HG03025 (cell line): ENCODE data around the gene RPS8.
"Not testable (repeated sequence)": the region's sequence is repeated elsewhere in the genome, so short reads cannot be mapped to it uniquely, and the experiment has no call there.

Experiments used
- ATAC-seq: cut with Tn5 transposase; IDR thresholded peaks from one replicate; pipeline ENCODE4 v1.9.1; 2021; ENCODE audit warnings: mild to moderate bottlenecking, moderate library complexity; ENCODE audit not compliant: unreplicated experiment, low FRiP score

RPS8 gene

DNA sequence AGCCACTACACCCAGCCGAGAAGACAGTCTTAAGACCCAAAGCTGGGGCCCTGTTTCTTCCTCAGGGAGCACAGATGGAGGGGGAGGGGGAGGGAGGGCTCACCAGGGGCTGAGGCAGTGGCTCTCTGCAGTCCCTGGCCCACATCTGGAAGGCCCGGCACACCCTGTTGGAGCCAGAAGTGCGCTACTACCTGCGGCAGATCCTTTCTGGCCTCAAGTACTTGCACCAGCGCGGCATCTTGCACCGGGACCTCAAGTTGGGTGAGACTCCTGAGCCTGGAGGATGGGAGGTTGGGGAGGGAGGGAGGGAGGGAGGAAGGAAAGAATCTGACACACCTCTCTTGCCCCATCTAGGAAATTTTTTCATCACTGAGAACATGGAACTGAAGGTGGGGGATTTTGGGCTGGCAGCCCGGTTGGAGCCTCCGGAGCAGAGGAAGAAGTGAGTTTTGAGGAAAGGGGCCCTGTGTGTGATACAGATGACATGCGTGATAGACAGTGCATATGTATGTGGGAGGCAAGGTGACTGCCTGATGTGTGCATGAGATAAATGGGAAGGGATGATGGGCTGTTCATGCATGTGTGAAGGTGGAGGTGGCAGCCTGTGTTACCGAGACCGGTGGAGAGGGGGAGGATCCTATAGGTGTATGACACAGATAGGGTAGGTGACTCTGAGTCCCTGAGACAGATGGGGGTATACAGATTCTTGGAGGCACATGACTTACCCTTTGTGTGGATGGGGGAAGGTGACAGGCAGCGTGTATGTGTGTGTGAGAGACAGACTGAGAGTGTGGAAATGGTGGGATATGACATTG is 26.4 kb downstream of the RPS8 start:
- no peak for ATAC-seq

DNA sequence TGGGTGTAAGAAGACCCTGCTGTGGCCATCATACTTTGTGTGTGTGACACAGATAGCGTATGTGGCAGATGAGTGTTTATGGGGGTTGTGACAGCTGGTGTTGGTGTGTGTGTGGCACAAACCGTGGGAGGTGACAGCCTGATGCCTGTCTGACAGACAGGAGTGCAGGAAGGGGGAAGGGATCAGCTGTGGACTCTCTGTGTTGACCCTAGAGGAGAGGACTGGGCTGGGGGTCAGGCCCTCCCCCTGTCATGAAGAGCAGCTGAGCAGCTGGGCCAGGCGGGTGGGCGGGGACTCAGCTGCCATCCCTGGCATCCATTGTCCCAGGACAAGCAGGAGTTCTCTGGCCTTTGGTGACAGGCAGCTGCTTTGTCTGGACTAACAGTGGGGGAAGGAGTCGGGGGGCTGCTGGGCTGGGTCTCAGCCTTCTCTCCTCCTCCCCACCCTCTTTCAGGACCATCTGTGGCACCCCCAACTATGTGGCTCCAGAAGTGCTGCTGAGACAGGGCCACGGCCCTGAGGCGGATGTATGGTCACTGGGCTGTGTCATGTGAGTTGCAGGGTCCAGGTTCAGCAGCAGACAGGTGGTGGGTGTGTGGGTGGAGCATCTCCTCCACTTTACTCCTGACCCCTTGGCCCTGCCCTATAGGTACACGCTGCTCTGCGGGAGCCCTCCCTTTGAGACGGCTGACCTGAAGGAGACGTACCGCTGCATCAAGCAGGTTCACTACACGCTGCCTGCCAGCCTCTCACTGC is 27.1 kb downstream of the RPS8 start:
- ATAC-seq, result no peak

DNA sequence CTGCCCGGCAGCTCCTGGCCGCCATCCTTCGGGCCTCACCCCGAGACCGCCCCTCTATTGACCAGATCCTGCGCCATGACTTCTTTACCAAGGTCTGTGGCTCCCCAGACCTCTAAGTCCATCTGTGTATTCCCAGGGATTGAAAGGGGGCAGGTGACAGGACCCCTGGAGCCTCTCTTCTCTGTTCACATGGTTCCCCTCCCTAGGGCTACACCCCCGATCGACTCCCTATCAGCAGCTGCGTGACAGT is 27.6 kb downstream of the RPS8 start:
- ATAC-seq, result no peak

DNA sequence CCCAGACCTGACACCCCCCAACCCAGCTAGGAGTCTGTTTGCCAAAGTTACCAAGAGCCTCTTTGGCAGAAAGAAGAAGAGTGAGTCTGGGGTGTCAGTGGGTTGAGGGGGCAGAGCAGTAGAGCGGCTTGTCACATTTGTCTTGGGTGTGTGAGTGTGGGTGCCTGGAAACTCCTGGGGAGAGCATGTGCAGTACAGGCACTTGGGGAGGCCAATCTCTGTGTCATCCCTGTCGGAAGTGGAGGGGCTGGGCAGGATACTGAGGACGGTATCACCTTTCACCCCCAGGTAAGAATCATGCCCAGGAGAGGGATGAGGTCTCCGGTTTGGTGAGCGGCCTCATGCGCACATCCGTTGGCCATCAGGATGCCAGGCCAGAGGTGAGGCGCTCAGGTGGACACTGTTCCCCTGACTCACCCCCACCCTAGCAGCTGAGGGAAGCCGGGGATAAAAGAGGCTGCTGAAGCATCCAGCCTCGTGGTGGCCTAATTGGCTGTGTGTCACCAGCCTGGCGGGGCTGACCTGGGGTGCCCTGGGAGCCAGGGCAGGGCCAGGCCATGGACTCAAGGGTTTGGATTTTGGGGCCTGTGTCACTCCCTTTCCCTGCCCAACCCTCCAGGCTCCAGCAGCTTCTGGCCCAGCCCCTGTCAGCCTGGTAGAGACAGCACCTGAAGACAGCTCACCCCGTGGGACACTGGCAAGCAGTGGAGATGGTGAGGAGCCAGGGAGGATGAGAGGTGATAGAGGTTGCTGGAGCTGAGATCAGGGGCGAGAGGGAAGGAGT is 28.2 kb downstream of the RPS8 start:
- ATAC-seq, result no peak

DNA sequence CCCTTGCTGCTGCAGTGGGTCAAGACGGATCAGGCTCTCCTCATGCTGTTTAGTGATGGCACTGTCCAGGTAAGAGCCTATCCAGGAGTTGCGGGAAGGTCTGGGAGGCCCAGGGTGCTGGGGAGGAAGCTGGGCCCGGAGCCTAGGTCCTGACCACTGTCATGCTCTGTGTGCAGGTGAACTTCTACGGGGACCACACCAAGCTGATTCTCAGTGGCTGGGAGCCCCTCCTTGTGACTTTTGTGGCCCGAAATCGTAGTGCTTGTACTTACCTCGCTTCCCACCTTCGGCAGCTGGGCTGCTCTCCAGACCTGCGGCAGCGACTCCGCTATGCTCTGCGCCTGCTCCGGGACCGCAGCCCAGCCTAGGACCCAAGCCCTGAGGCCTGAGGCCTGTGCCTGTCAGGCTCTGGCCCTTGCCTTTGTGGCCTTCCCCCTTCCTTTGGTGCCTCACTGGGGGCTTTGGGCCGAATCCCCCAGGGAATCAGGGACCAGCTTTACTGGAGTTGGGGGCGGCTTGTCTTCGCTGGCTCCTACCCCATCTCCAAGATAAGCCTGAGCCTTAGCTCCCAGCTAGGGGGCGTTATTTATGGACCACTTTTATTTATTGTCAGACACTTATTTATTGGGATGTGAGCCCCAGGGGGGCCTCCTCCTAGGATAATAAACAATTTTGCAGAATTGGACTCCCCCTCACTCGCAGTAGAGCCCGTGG is 30.1 kb downstream of the RPS8 start:
- ATAC-seq, result no peak

DNA sequence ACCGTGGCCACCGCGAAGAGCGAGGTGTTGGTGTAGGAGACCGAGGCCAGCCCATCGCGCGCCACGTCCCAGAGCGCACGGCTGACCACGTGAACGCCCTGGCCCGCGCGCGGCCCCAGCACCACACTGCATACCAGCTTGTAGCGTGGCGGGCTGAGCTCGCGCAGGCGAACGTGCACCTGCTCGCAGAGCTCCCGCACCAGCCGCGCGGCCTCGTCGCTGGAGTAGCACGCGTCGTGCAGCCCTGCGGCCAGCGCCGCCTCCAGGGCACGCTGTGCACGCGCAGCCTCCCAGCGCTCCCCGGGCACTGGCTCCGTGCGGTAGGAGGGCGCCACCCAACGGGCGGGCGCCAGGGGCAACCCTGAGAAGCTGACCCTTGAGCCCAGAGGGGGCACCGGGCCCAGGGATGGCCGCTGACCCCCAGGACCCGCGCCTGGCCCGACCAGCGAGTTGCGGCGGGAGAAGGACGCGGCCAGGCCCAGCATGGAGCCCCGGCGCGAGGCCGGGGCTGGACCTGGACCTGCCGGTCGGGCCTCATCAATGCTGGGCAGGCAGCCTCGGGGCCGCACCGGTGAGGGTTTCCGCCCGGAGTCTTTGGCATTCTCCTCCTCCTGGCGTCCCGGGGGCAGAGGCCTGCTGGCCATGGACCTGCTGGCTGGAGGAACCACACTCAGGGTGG is 30.8 kb downstream of the RPS8 start:
- no peak for ATAC-seq

DNA sequence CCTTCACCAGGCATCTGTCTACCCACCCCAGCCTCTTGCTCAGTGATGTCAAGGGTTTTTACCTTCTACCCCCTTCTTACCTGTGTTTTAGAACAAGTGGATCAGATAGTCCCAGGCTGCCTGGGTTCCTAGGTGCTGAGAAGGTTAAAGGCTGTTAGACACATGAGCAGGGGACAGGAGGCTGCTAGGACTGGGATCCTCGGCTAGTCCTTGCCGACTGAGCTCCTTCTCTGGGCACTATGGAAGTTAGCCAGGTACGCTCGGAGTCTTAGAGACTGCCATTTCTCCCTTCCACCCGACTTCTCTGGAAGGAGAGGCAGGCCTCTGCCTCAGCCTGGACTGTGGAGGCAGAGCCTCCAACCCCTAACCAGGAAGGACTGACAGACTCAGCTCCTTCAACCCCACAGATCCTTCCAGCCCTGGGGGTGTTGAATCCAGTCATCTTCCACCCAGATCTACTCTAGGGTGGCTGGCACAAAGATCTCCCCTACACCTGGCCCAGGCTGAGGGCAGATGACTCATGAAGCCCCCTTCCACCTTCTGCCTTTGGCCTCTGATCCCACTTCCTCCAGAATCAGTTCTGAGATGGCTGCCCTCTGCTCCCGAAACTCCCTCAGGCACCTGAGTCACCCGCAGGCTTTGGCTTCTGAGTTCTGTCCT is 31.5 kb downstream of the RPS8 start, which contains the start of gene DYNLT4:
Gene DYNLT4, minus strand, starts transcription at position 648 of the 660 bp plus-strand sequence. CDS start 683 bp downstream, outside the sequence.
- ATAC-seq, result no peak

DNA sequence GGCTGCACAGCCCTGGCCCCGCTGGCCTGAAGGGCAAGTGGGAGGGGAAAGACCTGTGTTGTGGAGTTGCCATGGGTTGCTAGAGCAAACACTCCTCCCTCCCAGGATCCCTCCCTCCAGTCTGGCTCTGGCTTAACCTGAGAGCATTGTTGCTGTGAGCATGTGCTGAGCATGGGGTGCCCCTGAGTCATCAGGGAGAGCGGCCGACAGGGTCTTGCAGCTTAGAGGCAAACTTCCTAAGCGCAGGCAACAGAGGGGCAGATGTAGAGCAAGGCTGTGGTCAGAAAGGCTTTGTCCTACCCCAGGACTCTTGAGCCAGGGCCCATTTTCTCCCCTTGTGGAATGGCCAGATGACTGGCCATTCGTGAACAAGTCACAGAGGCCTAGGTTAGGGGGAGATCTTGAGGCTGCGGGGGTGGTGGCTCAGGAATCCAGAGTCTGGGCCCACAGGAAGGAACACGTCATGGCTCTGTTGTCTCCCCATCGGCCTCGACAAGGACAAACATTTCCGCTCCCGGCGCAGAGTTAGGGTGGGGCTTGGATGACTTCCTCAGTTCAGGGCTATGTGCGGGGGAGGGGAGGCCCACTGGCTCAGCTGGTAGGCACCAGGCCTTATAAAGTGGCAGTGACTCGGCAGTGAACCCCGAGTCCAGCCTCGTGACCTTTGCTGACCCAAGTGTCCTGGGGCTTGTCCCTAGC is 32.2 kb downstream of the RPS8 start:
- no peak for ATAC-seq

DNA sequence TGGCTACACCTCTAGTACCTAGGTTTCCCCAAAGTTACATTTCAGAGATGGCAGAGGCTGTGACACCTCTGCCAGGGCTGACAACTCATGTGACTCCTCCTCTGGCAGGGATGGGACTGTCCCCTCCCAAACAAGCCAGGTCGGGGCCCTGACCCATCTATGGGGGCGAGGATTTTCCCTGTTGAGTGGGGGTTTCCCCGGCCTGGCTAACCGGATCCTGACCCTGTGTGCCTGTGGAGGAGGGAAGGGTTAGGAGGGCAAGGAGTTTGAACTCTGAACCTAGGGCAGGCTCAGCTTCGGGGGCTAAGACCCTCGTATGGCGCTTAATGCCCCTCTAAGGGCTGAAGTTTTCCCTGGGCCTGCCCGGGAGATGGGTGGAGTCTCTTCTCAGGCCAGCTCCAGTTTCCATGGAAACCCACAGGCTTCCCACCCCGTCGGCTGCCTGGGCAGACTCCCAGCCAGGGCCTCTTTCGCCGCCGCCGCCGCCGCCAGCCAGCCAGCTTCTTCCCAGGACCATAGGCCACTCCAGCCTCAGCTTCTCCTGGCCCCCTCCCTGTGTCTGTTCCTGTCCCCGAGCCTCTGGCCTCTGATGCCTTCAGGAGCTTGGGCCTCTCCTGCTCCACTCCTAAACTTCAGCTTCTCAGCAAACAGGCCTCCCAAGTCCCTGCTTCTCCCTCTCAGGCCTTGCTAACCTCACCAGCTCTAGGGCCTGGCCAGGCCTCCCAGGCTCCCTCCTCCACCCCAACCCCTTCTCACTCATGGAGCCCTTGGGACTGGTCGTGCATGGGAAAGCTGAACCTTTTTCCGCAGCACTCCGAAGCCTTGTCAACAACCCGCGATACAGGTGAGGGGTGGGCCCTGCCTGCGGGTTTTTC is 33.0 kb downstream of the RPS8 start, which contains the start of gene BTBD19:
Gene BTBD19, plus strand, starts transcription at position 461 of the 875 bp plus-strand sequence. Its CDS starts 298 bp downstream, at position 759.
- no peak for ATAC-seq

DNA sequence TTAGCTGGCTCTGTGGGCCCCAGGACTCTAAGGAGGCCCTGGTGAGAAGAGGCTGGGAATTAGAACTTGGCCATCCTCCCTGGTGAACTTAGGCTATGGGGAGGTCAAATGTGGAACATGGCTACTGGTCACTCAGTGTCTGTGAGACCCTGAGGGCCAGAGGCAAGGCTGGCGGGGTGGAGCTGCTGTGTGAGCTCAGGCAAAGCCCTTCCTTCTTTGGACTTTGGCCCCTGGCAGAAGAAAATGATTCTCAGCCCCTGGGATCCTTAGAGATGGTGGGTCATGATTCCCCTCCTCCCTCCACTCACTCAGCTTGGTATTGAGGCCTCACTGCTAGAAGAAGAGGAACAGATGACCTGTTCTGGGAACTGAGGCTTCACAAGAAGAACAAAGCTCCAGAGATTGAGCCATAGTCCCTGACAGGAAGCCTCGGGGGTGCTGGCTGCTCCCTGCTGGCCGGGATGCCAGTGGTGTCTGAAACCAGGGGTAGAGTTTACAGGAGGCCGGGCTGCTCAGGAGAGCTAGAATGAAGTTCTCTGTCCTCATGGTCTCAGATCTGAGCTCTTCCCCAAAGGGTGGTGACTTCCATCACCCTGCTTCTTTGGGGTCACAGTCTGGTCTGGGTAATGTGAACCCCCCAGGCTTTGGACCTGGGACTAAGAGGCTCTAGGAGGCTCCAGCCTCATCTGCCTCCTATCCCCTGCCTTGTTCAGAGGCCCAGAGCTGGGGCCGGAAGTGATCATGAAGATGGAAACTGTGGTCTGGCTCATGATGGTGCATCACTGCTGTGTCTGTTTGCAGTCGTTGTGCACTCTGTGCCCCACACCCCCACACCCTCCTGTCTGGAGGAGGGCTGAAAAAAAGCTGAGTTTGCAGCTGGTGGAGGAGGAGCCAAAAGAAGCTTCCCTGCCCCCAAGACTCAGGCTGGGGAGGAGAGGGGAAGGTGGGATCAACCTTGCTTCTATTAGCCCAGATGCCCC is 33.9 kb downstream of the RPS8 start:
- peak; percentile 43 for ATAC-seq

DNA sequence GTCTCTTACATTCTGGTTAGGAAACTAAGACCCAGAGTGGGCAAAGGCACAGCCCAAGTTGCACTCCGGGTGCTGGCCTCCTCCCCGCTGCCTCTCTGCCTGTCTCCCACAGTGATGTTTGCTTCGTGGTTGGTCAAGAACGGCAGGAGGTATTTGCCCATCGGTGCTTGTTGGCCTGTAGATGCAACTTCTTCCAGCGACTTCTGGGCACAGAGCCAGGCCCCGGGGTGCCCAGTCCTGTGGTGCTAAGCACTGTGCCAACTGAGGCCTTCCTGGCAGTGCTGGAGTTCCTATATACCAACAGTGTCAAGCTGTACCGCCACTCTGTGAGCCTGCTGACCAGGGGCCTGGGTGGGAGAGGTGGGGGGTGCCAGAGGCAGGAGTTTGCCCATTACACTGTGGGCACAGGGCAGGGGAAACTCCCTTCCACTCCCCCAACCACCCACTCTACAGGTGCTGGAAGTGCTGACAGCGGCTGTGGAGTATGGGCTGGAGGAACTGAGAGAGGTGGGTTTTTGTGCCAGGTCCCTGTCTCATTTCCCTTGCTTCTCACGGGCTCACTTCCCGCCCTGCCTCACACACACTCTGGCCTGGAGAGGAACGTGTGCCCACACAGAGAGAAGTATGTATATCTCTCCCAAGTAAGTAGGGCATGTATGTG is 34.9 kb downstream of the RPS8 start:
- ATAC-seq, result no peak

DNA sequence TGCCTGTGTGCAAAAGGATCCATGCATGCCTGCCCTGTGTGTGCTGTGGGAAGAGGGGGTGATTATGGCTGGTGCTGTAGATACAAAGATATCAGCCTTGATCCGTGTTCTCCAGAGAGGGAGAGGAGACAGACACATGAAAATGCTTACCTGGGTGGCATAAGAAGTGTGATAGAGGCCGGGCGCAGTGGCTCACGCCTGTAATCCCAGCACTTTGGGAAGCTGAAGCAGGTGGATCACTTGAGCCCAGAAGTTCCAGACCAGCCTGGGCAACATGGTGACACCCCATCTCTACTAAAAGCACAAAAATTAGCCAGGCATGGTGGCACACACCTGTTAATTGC is 35.4 kb downstream of the RPS8 start:
- ATAC-seq, result not testable (repeated sequence)

DNA sequence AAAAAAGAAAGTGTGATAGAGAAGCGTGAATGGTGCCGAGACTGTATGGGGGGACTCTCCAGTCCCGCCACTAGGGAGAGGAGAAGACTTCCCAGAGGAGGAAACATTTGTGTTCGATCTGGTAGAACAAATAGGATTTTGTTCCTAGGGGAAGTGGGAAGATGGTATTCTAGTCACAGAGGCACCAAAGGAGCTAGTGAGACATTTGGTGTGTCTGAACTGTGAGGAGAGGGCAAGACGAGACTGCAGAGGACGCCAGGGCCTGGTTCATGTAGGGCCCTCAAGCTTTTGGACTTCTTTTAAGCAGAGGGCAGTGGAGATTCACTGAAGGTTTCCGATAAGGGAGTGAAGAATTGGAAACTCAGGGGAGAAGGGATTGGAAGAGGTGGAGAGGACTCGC is 35.9 kb downstream of the RPS8 start:
- ATAC-seq, result no peak

DNA sequence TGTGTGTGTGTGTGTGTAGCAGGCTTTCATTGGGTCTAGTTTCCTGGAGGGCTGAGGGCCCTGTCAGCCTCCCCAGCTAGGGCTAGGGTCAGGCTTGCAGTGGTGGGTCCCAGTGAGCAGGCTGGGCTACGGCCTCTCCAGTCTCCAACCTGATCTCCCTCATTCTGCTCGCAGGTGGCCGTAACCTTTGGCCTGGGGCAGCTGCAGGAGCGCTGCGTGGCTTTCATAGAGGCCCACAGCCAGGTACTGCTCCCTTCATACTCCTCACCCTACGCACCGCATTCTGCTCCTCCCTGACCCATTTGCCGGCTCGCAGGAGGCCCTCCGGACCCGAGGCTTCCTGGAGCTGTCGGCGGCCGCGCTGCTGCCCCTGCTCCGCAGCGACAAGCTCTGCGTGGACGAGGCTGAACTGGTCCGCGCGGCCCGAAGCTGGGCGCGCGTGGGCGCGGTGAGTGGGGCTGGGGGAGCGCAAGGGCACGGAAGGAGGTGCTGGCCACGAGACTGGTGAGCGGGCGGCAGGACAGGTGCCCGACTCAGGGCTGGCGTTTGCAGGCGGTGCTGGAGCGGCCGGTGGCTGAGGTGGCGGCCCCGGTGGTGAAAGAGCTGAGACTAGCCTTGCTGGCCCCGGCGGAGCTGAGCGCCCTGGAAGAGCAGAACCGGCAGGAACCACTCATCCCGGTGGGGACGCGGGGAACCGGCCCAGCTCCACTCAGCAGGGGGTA is 37.6 kb downstream of the RPS8 start:
- ATAC-seq, result no peak

DNA sequence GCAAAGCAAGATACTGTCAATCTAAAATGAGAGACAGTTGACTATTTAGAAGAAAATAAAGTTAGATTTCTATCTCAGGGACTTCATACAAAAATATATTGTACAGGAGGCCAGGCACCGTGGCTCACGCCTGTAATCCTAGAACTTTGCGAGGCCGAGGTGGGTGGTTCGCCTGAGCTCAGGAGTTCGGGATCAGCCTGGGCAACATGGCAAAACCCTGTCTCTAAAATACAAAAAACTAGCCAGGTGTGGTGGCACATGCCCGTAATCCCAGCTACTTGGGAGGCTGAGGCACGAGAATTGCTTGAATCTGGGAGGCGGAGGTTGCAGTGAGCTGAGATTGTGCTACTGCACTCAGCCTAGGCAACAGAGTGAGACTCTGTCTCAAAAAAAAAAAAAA is 40.6 kb downstream of the RPS8 start:
- ATAC-seq, result not testable (repeated sequence)

DNA sequence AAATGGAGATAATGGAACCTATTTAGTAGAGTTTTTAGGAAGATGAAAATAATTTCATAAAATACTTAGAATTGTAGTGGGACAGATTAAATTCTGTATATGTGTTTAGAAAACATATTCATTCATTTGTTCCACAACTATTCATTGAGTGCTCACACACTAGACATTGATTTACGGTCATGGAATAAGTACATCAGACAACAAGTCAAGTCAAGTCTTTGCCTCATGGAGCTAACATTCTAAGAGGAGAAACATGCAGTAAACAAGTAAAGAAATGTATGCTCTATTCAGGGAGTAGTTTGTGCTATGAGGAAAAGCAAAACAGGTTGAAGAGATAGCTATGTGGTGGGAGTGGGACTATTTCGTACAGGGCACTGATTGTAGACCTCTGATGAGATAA is 42.0 kb downstream of the RPS8 start:
- ATAC-seq, result no peak
